ENCODE measurements around the gene MDH1B.

DNA sequence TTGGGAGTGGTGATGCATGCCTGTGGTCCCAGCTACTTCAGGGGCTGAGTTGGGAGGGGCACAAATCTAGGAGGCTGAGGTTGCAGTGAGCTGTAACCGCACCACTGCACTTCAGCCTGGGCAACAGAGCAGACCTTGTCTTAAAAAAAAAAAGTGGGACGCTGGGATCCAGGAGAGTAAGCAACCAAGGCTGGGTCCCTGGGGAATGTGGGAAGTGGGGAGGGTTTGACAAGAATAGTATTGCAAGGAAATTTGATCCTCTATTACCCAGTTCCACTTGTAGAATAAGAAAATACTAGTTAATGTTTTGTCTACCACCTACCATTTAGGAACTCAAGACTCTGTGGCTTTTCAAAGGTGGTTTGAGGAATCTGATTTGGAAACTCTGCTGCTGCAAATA is 25.9 kb downstream of the MDH1B start:
- TF ChIP-seq EZH2 (IDR thresholded peaks at IDR 0.05; ENCODE audit: borderline replicate concordance, low read length) (no peak), CTCF (conservative IDR thresholded peaks at IDR 0.05 in 1 of 2, IDR thresholded peaks at IDR 0.05 in 1 of 2; ENCODE audit: extremely low read depth in 1 of 2, insufficient read depth in 1 of 2, low read depth in 1 of 2, low read length in 2 of 2) (no peak)
